ENCODE results near the gene MEP1A. TPM values are rescaled to one million over a fixed set of nuclear protein-coding genes. Genes with fewer than 3 reads are reported as not detected.
"Not testable (repeated sequence)": the region's sequence is repeated elsewhere in the genome, so short reads cannot be mapped to it uniquely, and the experiment has no call there.

Gene MEP1A
- total RNA-seq, 3 donors from 2014 or later = 118 to 498 (median 183) TPM

GRCh38 chr6:46845126-46845525 is 51.9 kb downstream of the MEP1A start:
- intact Hi-C loops (cut with DNase I, micrococcal nuclease) = loop anchor here in 1 of 2 donors (5.0 kb wide), 1 partner anchor 202 kb away; no protein-coding TSS in a partner anchor
- no peak overlapping the region for H3K4me3 ChIP-seq
- no peak for DNase-seq

GRCh38 chr6:46848684-46849360 is 55.6 kb downstream of the MEP1A start:
- Histone ChIP-seq H3K4me3 (no peak overlapping the region), H3K4me1 (ENCODE audit: low read depth) (peaks cover 12% of the 10 kb centered on the region), H3K36me3 (ENCODE audit: low read depth) (no peaks in the 10 kb centered on the region), H3K9me3 (no peaks in the 10 kb centered on the region)
- ATAC-seq = peak; percentile 100
- DNase-seq = peak; percentile 92 to 94 (median 94)
- TF ChIP-seq CTCF (IDR thresholded peaks at IDR 0.05) = peak; percentile 89
- intact Hi-C loops (cut with DNase I, micrococcal nuclease) = loop anchor here in 1 of 2 donors (5.0 kb wide), 1 partner anchor 198 kb away; no protein-coding TSS in a partner anchor

More at GRCh38 chr6:46845126-46845525, 51.9 kb downstream of the MEP1A start:
- Histone ChIP-seq H3K4me1 (ENCODE audit: low read depth) (peaks cover 12% of the 10 kb centered on the region), H3K36me3 (ENCODE audit: low read depth) (no peaks in the 10 kb centered on the region), H3K9me3 (peaks cover 19% of the 10 kb centered on the region)
- no peak for TF ChIP-seq CTCF (IDR thresholded peaks at IDR 0.05)
- no peak for ATAC-seq

GRCh38 chr6:46849361-46849690 is 56.1 kb downstream of the MEP1A start:
- no peaks in the 10 kb centered on the region for H3K9me3 ChIP-seq
- TF ChIP-seq CTCF (IDR thresholded peaks at IDR 0.05) = no peak
- no peak for ATAC-seq
- no peak overlapping the region for H3K4me3 ChIP-seq
- intact Hi-C loops (cut with DNase I, micrococcal nuclease) = loop anchor here in 1 of 2 donors (5.0 kb wide), 1 partner anchor 198 kb away; no protein-coding TSS in a partner anchor
- peaks cover 12% of the 10 kb centered on the region for H3K4me1 ChIP-seq (ENCODE audit: low read depth)
- no peak for DNase-seq
- no peaks in the 10 kb centered on the region for H3K36me3 ChIP-seq (ENCODE audit: low read depth)

- intact Hi-C loops (cut with DNase I, micrococcal nuclease) = loop anchor here in 1 of 2 donors (5.0 kb wide), 1 partner anchor 142 kb away; no protein-coding TSS in a partner anchor
- Histone ChIP-seq H3K4me3 (no peak overlapping the region), H3K9me3 (no peaks in the 10 kb centered on the region), H3K4me1 (ENCODE audit: low read depth) (peaks cover 12% of the 10 kb centered on the region), H3K36me3 (ENCODE audit: low read depth) (no peaks in the 10 kb centered on the region)
- TF ChIP-seq CTCF (IDR thresholded peaks at IDR 0.05) = no peak
- no peak for DNase-seq
- no peak for ATAC-seq
Observed at GRCh38 chr6:46850792-46851191, 57.6 kb downstream of the MEP1A start.

GRCh38 chr6:46851576-46851975 is 58.4 kb downstream of the MEP1A start:
- not testable (repeated sequence) for ATAC-seq; H3K9me3 ChIP-seq; H3K36me3 ChIP-seq (ENCODE audit: low read depth); DNase-seq; H3K4me3 ChIP-seq
- peaks cover 12% of the 10 kb centered on the region for H3K4me1 ChIP-seq (ENCODE audit: low read depth)
- intact Hi-C loops (cut with DNase I, micrococcal nuclease) = loop anchor here in 1 of 2 donors (5.0 kb wide), 1 partner anchor 141 kb away; no protein-coding TSS in a partner anchor

GRCh38 chr6:46855966-46856365 is 62.8 kb downstream of the MEP1A start:
- ATAC-seq = peak; percentile 40
- intact Hi-C loops (cut with DNase I, micrococcal nuclease); H3K4me1 ChIP-seq (ENCODE audit: low read depth); H3K36me3 ChIP-seq (ENCODE audit: low read depth); H3K9me3 ChIP-seq; H3K4me3 ChIP-seq: not testable (repeated sequence)
- peak in 1 of 3 donors; percentile 77 for DNase-seq
- peak; percentile 52 for TF ChIP-seq CTCF (IDR thresholded peaks at IDR 0.05)

Measured in mucosa of descending colon (tissue), 3 donors.